ENCODE results near the gene FAF2. TPM values are rescaled to one million over a fixed set of nuclear protein-coding genes. Genes with fewer than 3 reads are reported as not detected.

FAF2 gene
- total RNA-seq, 2 donors from 2014 or later: 23.0 to 31.2 TPM

- ATAC-seq (ENCODE audit: insufficient number of reproducible peaks, low FRiP score, low read depth): no peak
- H3K4me3 ChIP-seq: no peak overlapping the region
- H3K27me3 ChIP-seq (replicated peaks; ENCODE audit: insufficient read depth): no peaks in the 10 kb centered on the region
- H3K4me1 ChIP-seq (ENCODE audit: control insufficient read depth in 1 of 2, low read depth in 2 of 2): peaks cover 15 to 28% of the 10 kb centered on the region in 2 donors
- DNase-seq (ENCODE audit: low spot score): no peak
- TF ChIP-seq CTCF (IDR thresholded peaks at IDR 0.05): no peak
- H3K9me3 ChIP-seq: no peaks in the 10 kb centered on the region
- H3K36me3 ChIP-seq: no peaks in the 10 kb centered on the region
- H3K27ac ChIP-seq: no peak overlapping the region
Observed at GRCh38 chr5:176420972-176421544, 27.1 kb upstream of the FAF2 start.

GRCh38 chr5:176424181-176424580 is 24.0 kb upstream of the FAF2 start:
- ATAC-seq (ENCODE audit: insufficient number of reproducible peaks, low FRiP score, low read depth): peak; percentile 65
- DNase-seq (ENCODE audit: low spot score): no peak
- Histone ChIP-seq H3K27ac (peak overlapping the region; percentile 57 to 66), H3K4me1 (ENCODE audit: control insufficient read depth in 1 of 2, low read depth in 2 of 2) (peaks cover 11 to 19% of the 10 kb centered on the region in 2 donors), H3K9me3 (no peaks in the 10 kb centered on the region), H3K36me3 (no peaks in the 10 kb centered on the region), H3K27me3 (replicated peaks; ENCODE audit: insufficient read depth) (no peaks in the 10 kb centered on the region), H3K4me3 (peak overlapping the region; percentile 32)
- no peak for TF ChIP-seq CTCF (IDR thresholded peaks at IDR 0.05)

GRCh38 chr5:176425138-176425537 is 23.0 kb upstream of the FAF2 start:
- peaks cover 11 to 19% of the 10 kb centered on the region in 2 donors for H3K4me1 ChIP-seq (ENCODE audit: control insufficient read depth in 1 of 2, low read depth in 2 of 2)
- TF ChIP-seq CTCF (IDR thresholded peaks at IDR 0.05): no peak
- H3K36me3 ChIP-seq: no peaks in the 10 kb centered on the region
- no peak for DNase-seq (ENCODE audit: low spot score)
- H3K4me3 ChIP-seq: peak overlapping the region; percentile 32
- peak overlapping the region; percentile 63 to 66 for H3K27ac ChIP-seq
- H3K27me3 ChIP-seq (replicated peaks; ENCODE audit: insufficient read depth): no peaks in the 10 kb centered on the region
- no peaks in the 10 kb centered on the region for H3K9me3 ChIP-seq
- no peak for ATAC-seq (ENCODE audit: insufficient number of reproducible peaks, low FRiP score, low read depth)

GRCh38 chr5:176425791-176426190 is 22.4 kb upstream of the FAF2 start:
- no peak for ATAC-seq (ENCODE audit: insufficient number of reproducible peaks, low FRiP score, low read depth)
- DNase-seq (ENCODE audit: low spot score): no peak
- H3K36me3 ChIP-seq: no peaks in the 10 kb centered on the region

GRCh38 chr5:176426876-176427275 is 21.3 kb upstream of the FAF2 start:
- no peaks in the 10 kb centered on the region for H3K9me3 ChIP-seq
- no peak overlapping the region for H3K27ac ChIP-seq
- H3K4me1 ChIP-seq (ENCODE audit: control insufficient read depth in 1 of 2, low read depth in 2 of 2): peaks cover 11 to 19% of the 10 kb centered on the region in 2 donors
- no peak overlapping the region for H3K4me3 ChIP-seq
- no peaks in the 10 kb centered on the region for H3K27me3 ChIP-seq (replicated peaks; ENCODE audit: insufficient read depth)
- DNase-seq (ENCODE audit: low spot score): no peak
- no peak for ATAC-seq (ENCODE audit: insufficient number of reproducible peaks, low FRiP score, low read depth)
- H3K36me3 ChIP-seq: no peaks in the 10 kb centered on the region
- TF ChIP-seq CTCF (IDR thresholded peaks at IDR 0.05): no peak

More at GRCh38 chr5:176425791-176426190, 22.4 kb upstream of the FAF2 start:
- Histone ChIP-seq H3K27ac (peak overlapping the region in 1 of 2 donors; percentile 66), H3K4me1 (ENCODE audit: control insufficient read depth in 1 of 2, low read depth in 2 of 2) (peaks cover 11 to 19% of the 10 kb centered on the region in 2 donors), H3K4me3 (no peak overlapping the region), H3K9me3 (no peaks in the 10 kb centered on the region), H3K27me3 (replicated peaks; ENCODE audit: insufficient read depth) (no peaks in the 10 kb centered on the region)
- TF ChIP-seq CTCF (IDR thresholded peaks at IDR 0.05): no peak
